Panc1 (cell line): ENCODE results near the gene NR4A1.

Source experiments
- CTCF ChIP-seq: fragments of 450-650 bp; IDR thresholded peaks from 2 replicates; pipeline ENCODE4 v1.5.1; 2017; ENCODE audit warnings: mild to moderate bottlenecking
- POLR2AphosphoS5 ChIP-seq: IDR thresholded peaks from 2 replicates; pipeline ENCODE4 v1.6.1; 2012; ENCODE audit warnings: mild to moderate bottlenecking, low read depth, low read length, moderate library complexity
- TF ChIP-seq, protein P1 (sequence below), 2 experiments: IDR thresholded peaks; 2 replicates each; pipeline ENCODE4 v1.6.1; 2011 to 2012; ENCODE audit warnings: low read depth in 2 of 2, control low read depth in 1 of 2, low read length in 1 of 2, mild to moderate bottlenecking in 1 of 2, moderate library complexity in 1 of 2; ENCODE audit not compliant: insufficient read depth in 1 of 2

DNA sequence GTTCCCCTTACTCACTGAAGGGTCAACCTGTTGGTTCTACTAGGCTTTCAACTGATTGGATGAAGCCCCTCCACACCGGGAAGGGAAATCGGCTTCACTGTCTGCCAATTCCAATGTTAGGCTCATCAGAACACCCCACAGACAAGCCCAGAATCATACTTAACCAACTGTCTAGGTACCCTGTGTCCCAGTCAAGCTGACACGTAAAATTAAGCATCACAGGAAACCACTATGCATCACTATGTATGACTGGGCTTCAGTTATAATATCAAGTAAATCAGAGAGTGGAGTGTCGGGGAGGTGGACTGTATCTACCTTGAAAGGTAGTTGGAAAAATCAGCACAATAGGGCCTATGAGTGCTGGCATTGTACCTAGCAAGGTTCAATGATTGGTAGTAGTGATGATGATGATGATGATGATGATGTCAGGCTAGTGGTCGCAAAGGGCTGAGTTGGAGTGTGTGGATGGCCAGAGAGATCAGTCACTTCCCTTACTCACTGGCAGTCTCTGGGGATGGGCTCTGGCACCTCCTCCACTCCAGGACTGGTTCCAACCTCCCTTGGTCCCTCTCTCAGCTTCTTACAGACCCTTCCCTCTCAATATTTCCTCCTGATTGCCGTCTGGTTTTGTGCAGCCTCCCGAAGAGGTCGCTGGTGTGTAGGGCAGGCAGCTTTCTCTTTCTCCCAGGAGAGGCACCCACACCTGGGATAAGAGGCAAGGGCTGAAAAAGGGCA, 15.3 kb downstream of the NR4A1 start:
- TF ChIP-seq CTCF, result no peak
- no peak for TF ChIP-seq POLR2AphosphoS5
- TF ChIP-seq, protein P1, sequence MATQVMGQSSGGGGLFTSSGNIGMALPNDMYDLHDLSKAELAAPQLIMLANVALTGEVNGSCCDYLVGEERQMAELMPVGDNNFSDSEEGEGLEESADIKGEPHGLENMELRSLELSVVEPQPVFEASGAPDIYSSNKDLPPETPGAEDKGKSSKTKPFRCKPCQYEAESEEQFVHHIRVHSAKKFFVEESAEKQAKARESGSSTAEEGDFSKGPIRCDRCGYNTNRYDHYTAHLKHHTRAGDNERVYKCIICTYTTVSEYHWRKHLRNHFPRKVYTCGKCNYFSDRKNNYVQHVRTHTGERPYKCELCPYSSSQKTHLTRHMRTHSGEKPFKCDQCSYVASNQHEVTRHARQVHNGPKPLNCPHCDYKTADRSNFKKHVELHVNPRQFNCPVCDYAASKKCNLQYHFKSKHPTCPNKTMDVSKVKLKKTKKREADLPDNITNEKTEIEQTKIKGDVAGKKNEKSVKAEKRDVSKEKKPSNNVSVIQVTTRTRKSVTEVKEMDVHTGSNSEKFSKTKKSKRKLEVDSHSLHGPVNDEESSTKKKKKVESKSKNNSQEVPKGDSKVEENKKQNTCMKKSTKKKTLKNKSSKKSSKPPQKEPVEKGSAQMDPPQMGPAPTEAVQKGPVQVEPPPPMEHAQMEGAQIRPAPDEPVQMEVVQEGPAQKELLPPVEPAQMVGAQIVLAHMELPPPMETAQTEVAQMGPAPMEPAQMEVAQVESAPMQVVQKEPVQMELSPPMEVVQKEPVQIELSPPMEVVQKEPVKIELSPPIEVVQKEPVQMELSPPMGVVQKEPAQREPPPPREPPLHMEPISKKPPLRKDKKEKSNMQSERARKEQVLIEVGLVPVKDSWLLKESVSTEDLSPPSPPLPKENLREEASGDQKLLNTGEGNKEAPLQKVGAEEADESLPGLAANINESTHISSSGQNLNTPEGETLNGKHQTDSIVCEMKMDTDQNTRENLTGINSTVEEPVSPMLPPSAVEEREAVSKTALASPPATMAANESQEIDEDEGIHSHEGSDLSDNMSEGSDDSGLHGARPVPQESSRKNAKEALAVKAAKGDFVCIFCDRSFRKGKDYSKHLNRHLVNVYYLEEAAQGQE (IDR thresholded peaks at IDR 0.05; ENCODE audit: insufficient read depth in 1 of 2, low read depth in 2 of 2, low read length in 1 of 2), result no peak
